Esophagus muscularis mucosa (tissue), 4 donors: ENCODE data around the gene CDIPT. TPM values are rescaled to one million over a fixed set of nuclear protein-coding genes. Genes with fewer than 3 reads are reported as not detected.

Source experiments
- DNase-seq: peaks from one replicate; pipeline ENCODE4 v3.0.0-alpha.2; 2017; ENCODE audit errors: extremely low spot score
- H3K27ac ChIP-seq, 4 donors: fragments of 200-600 bp; sonication (generic); replicated peaks in 1 of 4; 1 replicate in 3 of 4; 2 replicates in 1 of 4; pipeline ENCODE4 v1.5.1; 2016 to 2019; ENCODE audit warnings: mild to moderate bottlenecking in 1 of 4
- H3K27me3 ChIP-seq, 4 donors: fragments of 200-600 bp; sonication (generic); one replicate each; pipeline versions ENCODE4 v1.5.1 to v1.6.0; 2016 to 2019
- H3K36me3 ChIP-seq, 4 donors: fragments of 200-600 bp; sonication (generic); one replicate each; pipeline ENCODE4 v1.5.1; 2016 to 2019
- H3K4me1 ChIP-seq, 4 donors: fragments of 200-600 bp; sonication (generic); one replicate each; pipeline ENCODE4 v1.5.1; 2016 to 2019
- H3K4me3 ChIP-seq, 4 donors: fragments of 200-600 bp; sonication (generic); 1 replicate in 2 of 4; 2 replicates in 2 of 4; pipeline ENCODE4 v1.5.1; 2016 to 2019; ENCODE audit warnings: mild to moderate bottlenecking in 4 of 4, moderate library complexity in 1 of 4
- H3K9me3 ChIP-seq, 4 donors: fragments of 200-600 bp; sonication (generic); 1 replicate in 3 of 4; 2 replicates in 1 of 4; pipeline ENCODE4 v1.5.1; 2016 to 2019
- EP300 ChIP-seq: sonication (generic); formaldehyde crosslinking; IDR thresholded peaks from one replicate; pipeline ENCODE4 v1.6.1; 2017; ENCODE audit warnings: antibody characterized with exemption
- POLR2A ChIP-seq: fragments of 450-650 bp; IDR thresholded peaks from one replicate; pipeline ENCODE4 v1.6.1; 2017; ENCODE audit warnings: antibody characterized with exemption, moderate library complexity, mild to moderate bottlenecking, low read depth
- POLR2AphosphoS5 ChIP-seq, 2 donors: sonication (generic); formaldehyde crosslinking; IDR thresholded peaks; one replicate each; pipeline ENCODE4 v1.6.1; 2017; ENCODE audit warnings: antibody characterized with exemption in 2 of 2
- WGBS: methylation state at CpG from one replicate; pipeline ENCODE4 v1.1.5; 2018; 5-methylcytosine and 5-hydroxymethylcytosine counted together
- intact Hi-C: fragments of 100-400 bp; cut with DNase I; formaldehyde crosslinking; loops from one replicate; pipeline ENCODE4 v1.15.1; 2023
- total RNA-seq, 4 donors: library from RNA; depleted of rRNA; stranded (reverse); fragments of >200 nt; gene quantifications; one replicate each; pipeline versions ENCODE4 v1.1.0 to v1.2.1, GENCODE V29; 2016
- TF ChIP-seq, protein P1 (sequence below), 3 experiments: fragments of 200-600 bp in 2 of 3; fragments of 450-650 bp in 1 of 3; sonication (generic) in 2 of 3; IDR thresholded peaks; one replicate each; pipeline ENCODE4 v1.5.1; 2017 to 2019; ENCODE audit warnings: antibody characterized with exemption in 3 of 3, mild to moderate bottlenecking in 2 of 3, moderate library complexity in 1 of 3

CDIPT gene
- total RNA-seq, 4 donors from 2014 or later, result 105 to 178 (median 141) TPM

DNA sequence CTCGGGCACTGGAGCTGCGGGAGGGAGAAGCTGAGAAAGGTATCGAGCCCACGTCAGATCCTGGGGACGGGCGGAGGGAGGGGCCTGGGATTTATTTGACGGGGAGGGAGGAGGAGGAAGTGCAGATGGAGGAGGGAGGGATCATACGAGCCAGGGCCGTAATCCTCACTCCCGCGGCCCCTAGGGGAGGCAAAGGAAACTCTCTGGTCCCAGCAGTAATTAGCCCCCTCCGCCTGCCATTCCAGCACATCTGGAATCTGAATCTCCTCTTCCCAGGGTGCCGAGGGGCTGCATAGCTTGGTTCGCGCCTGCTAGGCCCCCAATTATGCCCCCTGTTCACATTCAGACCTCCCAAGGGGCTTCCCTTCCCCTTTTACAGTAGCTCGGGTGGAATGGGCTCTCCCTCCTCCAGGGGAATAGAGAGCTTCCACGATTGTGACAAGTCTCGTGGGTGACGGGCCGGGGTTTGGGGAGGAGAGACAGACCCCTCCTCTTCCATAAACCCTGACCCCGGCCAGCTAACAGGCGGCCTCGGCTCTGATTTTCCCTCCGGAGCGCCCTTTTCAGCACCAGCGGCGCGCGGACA, 36.6 kb upstream of the CDIPT start, which contains the start of gene SEZ6L2:
Gene SEZ6L2 (minus strand): TSS at position 35 of the 586 bp plus-strand sequence. CDS start 531 bp downstream, outside the sequence.
- TF ChIP-seq, protein P1, sequence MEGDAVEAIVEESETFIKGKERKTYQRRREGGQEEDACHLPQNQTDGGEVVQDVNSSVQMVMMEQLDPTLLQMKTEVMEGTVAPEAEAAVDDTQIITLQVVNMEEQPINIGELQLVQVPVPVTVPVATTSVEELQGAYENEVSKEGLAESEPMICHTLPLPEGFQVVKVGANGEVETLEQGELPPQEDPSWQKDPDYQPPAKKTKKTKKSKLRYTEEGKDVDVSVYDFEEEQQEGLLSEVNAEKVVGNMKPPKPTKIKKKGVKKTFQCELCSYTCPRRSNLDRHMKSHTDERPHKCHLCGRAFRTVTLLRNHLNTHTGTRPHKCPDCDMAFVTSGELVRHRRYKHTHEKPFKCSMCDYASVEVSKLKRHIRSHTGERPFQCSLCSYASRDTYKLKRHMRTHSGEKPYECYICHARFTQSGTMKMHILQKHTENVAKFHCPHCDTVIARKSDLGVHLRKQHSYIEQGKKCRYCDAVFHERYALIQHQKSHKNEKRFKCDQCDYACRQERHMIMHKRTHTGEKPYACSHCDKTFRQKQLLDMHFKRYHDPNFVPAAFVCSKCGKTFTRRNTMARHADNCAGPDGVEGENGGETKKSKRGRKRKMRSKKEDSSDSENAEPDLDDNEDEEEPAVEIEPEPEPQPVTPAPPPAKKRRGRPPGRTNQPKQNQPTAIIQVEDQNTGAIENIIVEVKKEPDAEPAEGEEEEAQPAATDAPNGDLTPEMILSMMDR (IDR thresholded peaks at IDR 0.05), result no peak
- TF ChIP-seq POLR2AphosphoS5 (IDR thresholded peaks at IDR 0.05), result peak in 1 of 2 donors; percentile 35
- no peak for TF ChIP-seq POLR2A
- TF ChIP-seq EP300, result no peak
- Histone ChIP-seq H3K4me1 (peaks cover 6 to 27% (median 18%) of the 10 kb centered on the region in 4 donors), H3K9me3 (no peaks in the 10 kb centered on the region), H3K4me3 (peak within 1 kb of the TSS; percentile 59 to 68 (median 66)), H3K27me3 (peaks cover 0 to 58% (median 22%) of the 10 kb centered on the region in 4 donors), H3K27ac (peak within 1 kb of the TSS in 1 of 4 donors; percentile 30), H3K36me3 (no peaks in the 10 kb centered on the region)
- DNase-seq, result no peak
- intact Hi-C loops, result no loop called here
- WGBS, result 3% methylated on average over 18 of the region's 29 CpGs

- Histone ChIP-seq H3K4me1 (peaks cover 6 to 27% (median 18%) of the 10 kb centered on the region in 4 donors), H3K27ac (no peak overlapping the region), H3K27me3 (peaks cover 0 to 58% (median 22%) of the 10 kb centered on the region in 4 donors), H3K36me3 (no peaks in the 10 kb centered on the region), H3K9me3 (no peaks in the 10 kb centered on the region), H3K4me3 (peak overlapping the region in 1 of 4 donors; percentile 59)
- DNase-seq, result no peak
- TF ChIP-seq POLR2A (no peak), EP300 (no peak), POLR2AphosphoS5 (IDR thresholded peaks at IDR 0.05) (no peak)
- TF ChIP-seq, protein P1 (IDR thresholded peaks at IDR 0.05), result no peak
- intact Hi-C loops, result no loop called here
- WGBS, result under 1% methylated on average over 23 of the region's 25 CpGs
These were observed 35.9 kb upstream of the CDIPT start for GRCh38 chr16:29898804-29899515.

- Histone ChIP-seq H3K4me3 (no peak overlapping the region), H3K9me3 (no peaks in the 10 kb centered on the region), H3K36me3 (no peaks in the 10 kb centered on the region), H3K27ac (no peak overlapping the region), H3K4me1 (peaks cover 6 to 27% (median 18%) of the 10 kb centered on the region in 4 donors), H3K27me3 (peaks cover 0 to 58% (median 22%) of the 10 kb centered on the region in 4 donors)
- TF ChIP-seq POLR2A (no peak), EP300 (no peak), POLR2AphosphoS5 (IDR thresholded peaks at IDR 0.05) (no peak)
- TF ChIP-seq, protein P1 (IDR thresholded peaks at IDR 0.05), result no peak
- 6% methylated on average over 9 of the region's 9 CpGs for WGBS
- intact Hi-C loops, result no loop called here
- DNase-seq, result no peak
These were observed 35.2 kb upstream of the CDIPT start for GRCh38 chr16:29898135-29898803.

DNA sequence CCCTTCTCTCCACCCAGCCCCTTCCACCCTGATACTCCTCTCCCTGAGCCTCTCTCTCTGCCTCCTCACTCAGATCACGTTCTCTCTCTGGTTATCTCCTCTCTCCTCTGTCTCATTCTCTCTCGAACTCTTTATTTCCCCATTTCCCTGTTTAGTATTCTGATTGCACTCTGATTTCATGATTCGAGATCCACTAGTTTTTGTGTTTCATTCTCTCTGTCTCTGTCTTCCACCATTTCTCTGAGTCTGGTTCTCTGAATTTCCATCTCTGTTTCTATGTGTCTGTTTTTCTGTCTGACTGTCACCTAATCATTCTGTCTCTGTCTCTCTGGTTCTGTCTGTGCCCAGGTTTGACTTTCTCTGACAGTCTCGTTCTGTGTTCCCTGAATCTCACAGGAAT, 34.3 kb upstream of the CDIPT start:
- DNase-seq, result no peak
- 45% methylated on average over 4 of the region's 4 CpGs for WGBS
- H3K4me3 ChIP-seq, result no peak overlapping the region
- peaks cover 6 to 27% (median 18%) of the 10 kb centered on the region in 4 donors for H3K4me1 ChIP-seq
- no peaks in the 10 kb centered on the region for H3K9me3 ChIP-seq
- TF ChIP-seq POLR2A, result no peak
- no peak for TF ChIP-seq POLR2AphosphoS5 (IDR thresholded peaks at IDR 0.05)
- no peak for TF ChIP-seq EP300
- no peaks in the 10 kb centered on the region for H3K36me3 ChIP-seq
- no peak overlapping the region for H3K27ac ChIP-seq
- intact Hi-C loops, result no loop called here
- H3K27me3 ChIP-seq, result peaks cover 0 to 58% (median 22%) of the 10 kb centered on the region in 4 donors

DNA sequence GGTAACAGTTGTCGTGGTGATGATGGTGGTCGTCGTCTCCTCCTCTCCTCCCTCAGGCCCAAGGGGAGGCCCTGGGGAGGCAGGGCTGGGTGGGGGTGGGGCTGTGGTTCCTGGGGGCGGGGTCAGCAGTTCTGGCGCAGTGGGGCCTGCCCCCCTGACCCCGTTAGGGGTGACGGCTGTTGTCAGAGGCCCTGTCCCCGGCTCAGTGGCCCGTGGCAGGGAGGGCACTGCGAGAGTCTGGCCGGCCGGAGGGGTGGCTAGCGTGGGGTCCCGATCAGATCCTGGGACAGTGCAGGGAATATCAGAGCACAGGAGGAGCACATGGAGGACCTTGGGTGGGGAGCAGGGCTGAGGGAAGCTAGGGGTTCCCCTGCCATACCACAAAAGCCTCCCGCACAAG, 33.8 kb upstream of the CDIPT start:
- 52% methylated on average over 4 of the region's 15 CpGs for WGBS
- intact Hi-C loops, result no loop called here
- no peaks in the 10 kb centered on the region for H3K9me3 ChIP-seq

More for the DNA sequence above, 33.8 kb upstream of the CDIPT start:
- TF ChIP-seq, protein P1 (IDR thresholded peaks at IDR 0.05), result no peak
- TF ChIP-seq EP300, result no peak
- TF ChIP-seq POLR2A, result no peak
- TF ChIP-seq POLR2AphosphoS5 (IDR thresholded peaks at IDR 0.05), result no peak
- Histone ChIP-seq H3K4me1 (peaks cover 6 to 27% (median 18%) of the 10 kb centered on the region in 4 donors), H3K36me3 (no peaks in the 10 kb centered on the region), H3K4me3 (no peak overlapping the region), H3K27ac (no peak overlapping the region), H3K27me3 (peaks cover 0 to 58% (median 22%) of the 10 kb centered on the region in 4 donors)
- no peak for DNase-seq
